ENCODE data around the gene PHF20. TPM values are rescaled to one million over a fixed set of nuclear protein-coding genes. Genes with fewer than 3 reads are reported as not detected.
"Not testable (repeated sequence)": the region's sequence is repeated elsewhere in the genome, so short reads cannot be mapped to it uniquely, and the experiment has no call there.

The PHF20 gene
- total RNA-seq, 1 experiment from 2014 or later, result 65.8 TPM

- TF ChIP-seq ARID4B (CRISPR knock-in tag; IDR thresholded peaks at IDR 0.05; ENCODE audit: borderline replicate concordance), result peak; percentile 3; the same call in 1 of the 2 replicates
- TF ChIP-seq, protein P1, sequence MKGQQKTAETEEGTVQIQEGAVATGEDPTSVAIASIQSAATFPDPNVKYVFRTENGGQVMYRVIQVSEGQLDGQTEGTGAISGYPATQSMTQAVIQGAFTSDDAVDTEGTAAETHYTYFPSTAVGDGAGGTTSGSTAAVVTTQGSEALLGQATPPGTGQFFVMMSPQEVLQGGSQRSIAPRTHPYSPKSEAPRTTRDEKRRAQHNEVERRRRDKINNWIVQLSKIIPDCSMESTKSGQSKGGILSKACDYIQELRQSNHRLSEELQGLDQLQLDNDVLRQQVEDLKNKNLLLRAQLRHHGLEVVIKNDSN (CRISPR knock-in tag; IDR thresholded peaks at IDR 0.05), result peak; percentile 73
Observed at GRCh38 chr20:35741892-35742740, 29.7 kb upstream of the PHF20 start, which contains the start of gene RBM39 (continued).

GRCh38 chr20:35742741-35743523, 28.9 kb upstream of the PHF20 start:
- ChIA-PET POLR2A (interaction anchor here (0.5 to 2.2 kb wide), 36 partner anchors 8 to 448 kb away, joined by 3 to 44 read pairs (median 6); partner anchors contain the start of genes CEP250, ERGIC3, NFS1 and PHF20), CTCF (interaction anchor here (0.7 to 2.9 kb wide), 15 partner anchors 13 to 765 kb away, joined by 3 to 20 read pairs (median 4); partner anchors contain the start of genes PHF20 and SCAND1)
- ATAC-seq, result no peak
- H3K4me1 Mint-ChIP-seq, result peaks cover 29% of the 10 kb centered on the region
- H3K9me3 Mint-ChIP-seq, result peaks cover 4% of the 10 kb centered on the region; the same call in 1 of the 2 replicates
- H3K27me3 Mint-ChIP-seq (ENCODE audit: low read depth), result no peaks in the 10 kb centered on the region
- peak overlapping the region; percentile 100 for H3K27ac Mint-ChIP-seq
- peak overlapping the region; percentile 98 for H3K4me3 Mint-ChIP-seq
- no peak for DNase-seq (ENCODE audit: low spot score)
- peaks cover 35% of the 10 kb centered on the region for H3K36me3 Mint-ChIP-seq
- 0 out of 2 replicates have a peak, but pooled peaks have one; percentile 8 for TF ChIP-seq SMAD3 (CRISPR knock-in tag; IDR thresholded peaks at IDR 0.05; ENCODE audit: borderline replicate concordance)
- TF ChIP-seq ZNF423 (CRISPR knock-in tag; IDR thresholded peaks at IDR 0.05), result no peak

- Mint-ChIP-seq H3K27me3 (ENCODE audit: low read depth) (no peaks in the 10 kb centered on the region), H3K4me1 (peaks cover 24% of the 10 kb centered on the region), H3K27ac (peak overlapping the region; percentile 100), H3K4me3 (peak overlapping the region; percentile 98), H3K36me3 (peaks cover 26% of the 10 kb centered on the region), H3K9me3 (no peaks in the 10 kb centered on the region)
- ATAC-seq (no peak), DNase-seq (ENCODE audit: low spot score) (no peak)
- ChIA-PET POLR2A (interaction anchor here (1.0 to 2.2 kb wide), 8 partner anchors 9 to 275 kb away, joined by 3 to 44 read pairs (median 6); partner anchors contain the start of genes ERGIC3, NFS1, PHF20 and ROMO1), CTCF (interaction anchor here (0.6 to 2.9 kb wide), 9 partner anchors 12 to 210 kb away, joined by 3 to 20 read pairs (median 12); partner anchors contain the start of genes PHF20 and SCAND1)
- TF ChIP-seq SMAD3 (CRISPR knock-in tag; IDR thresholded peaks at IDR 0.05; ENCODE audit: borderline replicate concordance), result no peak
Observed at GRCh38 chr20:35743693-35744491, 27.9 kb upstream of the PHF20 start.

- H3K4me1 Mint-ChIP-seq, result peaks cover 21% of the 10 kb centered on the region
- H3K36me3 Mint-ChIP-seq, result peaks cover 21% of the 10 kb centered on the region
- ATAC-seq; H3K27ac Mint-ChIP-seq; H3K27me3 Mint-ChIP-seq (ENCODE audit: low read depth); H3K9me3 Mint-ChIP-seq; H3K4me3 Mint-ChIP-seq; DNase-seq (ENCODE audit: low spot score): not testable (repeated sequence)
- CTCF ChIA-PET, result interaction anchor here (0.6 to 2.9 kb wide), 3 partner anchors 79 to 299 kb away, joined by 3 to 20 read pairs (median 6); partner anchors contain the start of gene SCAND1
- peak; percentile 72 for TF ChIP-seq ZNF121 (CRISPR knock-in tag; IDR thresholded peaks at IDR 0.05)
- POLR2A ChIA-PET, result interaction anchor here (0.6 to 1.6 kb wide), 5 partner anchors 9 to 140 kb away, joined by 3 to 8 read pairs (median 3); partner anchors contain the start of gene PHF20
Observed at GRCh38 chr20:35744492-35744841, 27.3 kb upstream of the PHF20 start.

GRCh38 chr20:35750611-35751010, 21.2 kb upstream of the PHF20 start:
- Mint-ChIP-seq H3K4me3 (no peak overlapping the region), H3K27me3 (ENCODE audit: low read depth) (no peaks in the 10 kb centered on the region; the same call in 1 of the 2 replicates), H3K27ac (no peak overlapping the region), H3K36me3 (no peaks in the 10 kb centered on the region), H3K9me3 (no peaks in the 10 kb centered on the region), H3K4me1 (no peaks in the 10 kb centered on the region)
- POLR2A ChIA-PET, result interaction anchor here (0.9 kb wide), 1 partner anchor 8 kb away, joined by 3 read pairs; the partner anchor contains the start of gene RBM39
- ATAC-seq (no peak), DNase-seq (ENCODE audit: low spot score) (no peak)
- CTCF ChIA-PET, result no interaction called here
- TF ChIP-seq NFYB (CRISPR knock-in tag; conservative IDR thresholded peaks at IDR 0.05; ENCODE audit: low read depth) (no peak), ARID4B (CRISPR knock-in tag; IDR thresholded peaks at IDR 0.05; ENCODE audit: borderline replicate concordance) (no peak), RORB (CRISPR knock-in tag; IDR thresholded peaks at IDR 0.05) (no peak), ZNF121 (CRISPR knock-in tag; IDR thresholded peaks at IDR 0.05) (no peak), EMX1 (CRISPR knock-in tag; IDR thresholded peaks at IDR 0.05) (no peak), TEAD1 (CRISPR knock-in tag; IDR thresholded peaks at IDR 0.05) (no peak)
- TF ChIP-seq, protein P2, sequence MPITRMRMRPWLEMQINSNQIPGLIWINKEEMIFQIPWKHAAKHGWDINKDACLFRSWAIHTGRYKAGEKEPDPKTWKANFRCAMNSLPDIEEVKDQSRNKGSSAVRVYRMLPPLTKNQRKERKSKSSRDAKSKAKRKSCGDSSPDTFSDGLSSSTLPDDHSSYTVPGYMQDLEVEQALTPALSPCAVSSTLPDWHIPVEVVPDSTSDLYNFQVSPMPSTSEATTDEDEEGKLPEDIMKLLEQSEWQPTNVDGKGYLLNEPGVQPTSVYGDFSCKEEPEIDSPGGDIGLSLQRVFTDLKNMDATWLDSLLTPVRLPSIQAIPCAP (CRISPR knock-in tag; IDR thresholded peaks at IDR 0.05), result no peak
